NT2/D1 (cell line): Measurements from ENCODE around the gene C4orf51.

Experiments
- SUZ12 ChIP-seq: IDR thresholded peaks from 2 replicates; pipeline ENCODE4 v1.6.1; 2011; ENCODE audit not compliant: insufficient read length, insufficient read depth; ENCODE audit errors: extremely low read depth
- YY1 ChIP-seq: IDR thresholded peaks from 2 replicates; pipeline ENCODE4 v1.6.1; 2011; ENCODE audit not compliant: insufficient read length, insufficient read depth

GRCh38 chr4:145781351-145781750 lies 101.4 kb downstream of the C4orf51 start:
- TF ChIP-seq SUZ12 (no peak), YY1 (no peak)
